IPS DF 6.9 (cell line): ENCODE results near the gene SLC6A17.

Experiments
- DNase-seq: peaks from one replicate; pipeline ENCODE4 v3.0.0-alpha.2; 2013; ENCODE audit warnings: low read depth, low spot score
- H3K27ac ChIP-seq: one replicate; pipeline ENCODE4 v1.5.1; 2013; ENCODE audit warnings: low read length, control low read depth
- H3K27me3 ChIP-seq: 2 replicates; pipeline ENCODE4 v1.6.1; 2013; ENCODE audit warnings: mild to moderate bottlenecking, low read length; ENCODE audit not compliant: control insufficient read depth, insufficient read depth
- H3K36me3 ChIP-seq: 2 replicates; pipeline ENCODE4 v1.6.1; 2013; ENCODE audit warnings: low read length; ENCODE audit not compliant: control insufficient read depth, insufficient read depth
- H3K4me1 ChIP-seq: 2 replicates; pipeline ENCODE4 v1.6.1; 2013; ENCODE audit warnings: low read length; ENCODE audit not compliant: control insufficient read depth, insufficient read depth
- H3K4me3 ChIP-seq: 2 replicates; pipeline ENCODE4 v1.5.1; 2013; ENCODE audit warnings: mild to moderate bottlenecking, low read length
- H3K9me3 ChIP-seq: 2 replicates; pipeline ENCODE4 v1.6.1; 2013; ENCODE audit warnings: low read length, inconsistent platforms; ENCODE audit not compliant: control insufficient read depth, insufficient read depth
- WGBS: extraction: QIAGEN DNeasy Blood & Tissue Kit; methylation state at CpG from one replicate; pipeline ENCODE4 v1.1.7; 2013; ENCODE audit warnings: mixed read lengths, missing lambda C conversion rate; ENCODE audit not compliant: insufficient read length, insufficient coverage; 5-methylcytosine and 5-hydroxymethylcytosine counted together

The SLC6A17 gene

GRCh38 chr1:110172001-110172400, 21.7 kb downstream of the SLC6A17 start:
- Histone ChIP-seq H3K36me3 (no peaks in the 10 kb centered on the region), H3K27ac (no peak overlapping the region), H3K27me3 (no peaks in the 10 kb centered on the region), H3K9me3 (no peaks in the 10 kb centered on the region), H3K4me1 (no peaks in the 10 kb centered on the region; the same call in 1 of the 2 replicates), H3K4me3 (no peak overlapping the region)
- no CpG with 5 or more reads among the region's 10 CpGs for WGBS
- DNase-seq, result no peak

- H3K27me3 ChIP-seq, result no peaks in the 10 kb centered on the region
- no peaks in the 10 kb centered on the region; the same call in 1 of the 2 replicates for H3K4me1 ChIP-seq
- no peak overlapping the region for H3K27ac ChIP-seq
- H3K9me3 ChIP-seq, result no peaks in the 10 kb centered on the region
- no peak overlapping the region for H3K4me3 ChIP-seq
- no CpG with 5 or more reads among the region's 15 CpGs for WGBS
- no peaks in the 10 kb centered on the region for H3K36me3 ChIP-seq
- no peak for DNase-seq
These were observed 23.3 kb downstream of the SLC6A17 start for GRCh38 chr1:110173466-110174105.

- Histone ChIP-seq H3K4me3 (no peak overlapping the region), H3K4me1 (no peaks in the 10 kb centered on the region; the same call in 1 of the 2 replicates), H3K9me3 (no peaks in the 10 kb centered on the region), H3K36me3 (no peaks in the 10 kb centered on the region), H3K27me3 (no peaks in the 10 kb centered on the region), H3K27ac (no peak overlapping the region)
- no CpG with 5 or more reads among the region's 2 CpGs for WGBS
- no peak for DNase-seq
These were observed 24.7 kb downstream of the SLC6A17 start for GRCh38 chr1:110174961-110175360.

GRCh38 chr1:110176299-110176956, 26.1 kb downstream of the SLC6A17 start:
- Histone ChIP-seq H3K4me1 (no peaks in the 10 kb centered on the region; the same call in 1 of the 2 replicates), H3K9me3 (no peaks in the 10 kb centered on the region), H3K27ac (no peak overlapping the region), H3K36me3 (no peaks in the 10 kb centered on the region), H3K4me3 (no peak overlapping the region), H3K27me3 (no peaks in the 10 kb centered on the region)
- DNase-seq, result no peak
- no CpG with 5 or more reads among the region's 9 CpGs for WGBS

GRCh38 chr1:110177775-110178174, 27.5 kb downstream of the SLC6A17 start:
- H3K36me3 ChIP-seq, result no peaks in the 10 kb centered on the region
- no CpG with 5 or more reads among the region's 4 CpGs for WGBS
- DNase-seq, result no peak

GRCh38 chr1:110183642-110184167, 33.4 kb downstream of the SLC6A17 start:
- no peak for DNase-seq
- WGBS, result no CpG with 5 or more reads among the region's 12 CpGs
- no peak overlapping the region for H3K4me3 ChIP-seq
- H3K27me3 ChIP-seq, result no peaks in the 10 kb centered on the region
- no peaks in the 10 kb centered on the region for H3K9me3 ChIP-seq
- H3K4me1 ChIP-seq, result peaks cover 1% of the 10 kb centered on the region; the same call in 1 of the 2 replicates
- no peaks in the 10 kb centered on the region for H3K36me3 ChIP-seq
- no peak overlapping the region for H3K27ac ChIP-seq

More at GRCh38 chr1:110177775-110178174, 27.5 kb downstream of the SLC6A17 start:
- no peak overlapping the region for H3K27ac ChIP-seq
- no peak overlapping the region for H3K4me3 ChIP-seq
- no peaks in the 10 kb centered on the region for H3K27me3 ChIP-seq
- H3K9me3 ChIP-seq, result no peaks in the 10 kb centered on the region
- no peaks in the 10 kb centered on the region; the same call in 1 of the 2 replicates for H3K4me1 ChIP-seq

GRCh38 chr1:110184446-110184845, 34.2 kb downstream of the SLC6A17 start:
- no peak overlapping the region for H3K27ac ChIP-seq
- H3K36me3 ChIP-seq, result no peaks in the 10 kb centered on the region
- no peaks in the 10 kb centered on the region for H3K27me3 ChIP-seq
- DNase-seq, result no peak
- H3K4me1 ChIP-seq, result peaks cover 1% of the 10 kb centered on the region; the same call in 1 of the 2 replicates
- no CpG with 5 or more reads among the region's 5 CpGs for WGBS
- no peaks in the 10 kb centered on the region for H3K9me3 ChIP-seq
- H3K4me3 ChIP-seq, result no peak overlapping the region

- no peaks in the 10 kb centered on the region for H3K9me3 ChIP-seq
- WGBS, result no CpG with 5 or more reads among the region's 10 CpGs
- DNase-seq, result no peak
- no peak overlapping the region for H3K27ac ChIP-seq
- H3K4me1 ChIP-seq, result peaks cover 1% of the 10 kb centered on the region; the same call in 1 of the 2 replicates
- no peak overlapping the region for H3K4me3 ChIP-seq
- H3K36me3 ChIP-seq, result no peaks in the 10 kb centered on the region
- no peaks in the 10 kb centered on the region for H3K27me3 ChIP-seq
These were observed 34.9 kb downstream of the SLC6A17 start for GRCh38 chr1:110185181-110185580.

- no CpG with 5 or more reads among the region's 5 CpGs for WGBS
- Histone ChIP-seq H3K9me3 (no peaks in the 10 kb centered on the region), H3K27me3 (no peaks in the 10 kb centered on the region), H3K4me3 (no peak overlapping the region), H3K27ac (no peak overlapping the region), H3K4me1 (peaks cover 1% of the 10 kb centered on the region; the same call in 1 of the 2 replicates), H3K36me3 (no peaks in the 10 kb centered on the region)
- DNase-seq, result no peak
These were observed 36.3 kb downstream of the SLC6A17 start for GRCh38 chr1:110186558-110186957.

GRCh38 chr1:110187139-110187890, 37.0 kb downstream of the SLC6A17 start:
- H3K36me3 ChIP-seq, result no peaks in the 10 kb centered on the region
- no peak overlapping the region for H3K27ac ChIP-seq

More at GRCh38 chr1:110187139-110187890, 37.0 kb downstream of the SLC6A17 start:
- Histone ChIP-seq H3K4me3 (no peak overlapping the region), H3K27me3 (no peaks in the 10 kb centered on the region), H3K9me3 (no peaks in the 10 kb centered on the region), H3K4me1 (peaks cover 1% of the 10 kb centered on the region; the same call in 1 of the 2 replicates)
- DNase-seq, result no peak
- WGBS, result no CpG with 5 or more reads among the region's 10 CpGs
